A673 (cell line): ENCODE measurements around the gene ACO1. TPM values are rescaled to one million over a fixed set of nuclear protein-coding genes. Genes with fewer than 3 reads are reported as not detected.
A peak's percentile ranks its signal among the peaks of the same experiment; 100 is the strongest.

Experiments
- BruUV-seq: library from RNA; stranded (reverse); fragments of 400-500 nt; replicated peaks from 2 replicates; lab custom pipeline; 2021; lab: Mats Ljungman, UMichigan
- CTCF ChIA-PET: fragments of 300-600 bp; sonication (Branson Sonifier 250); formaldehyde crosslinking; loops from one replicate; lab custom pipeline; 2022; ENCODE audit warnings: antibody characterized with exemption; lab: Charles Lee
- POLR2A ChIA-PET: fragments of 300-600 bp; sonication (Branson Sonifier 250); formaldehyde crosslinking; loops from one replicate; lab custom pipeline; 2022; ENCODE audit warnings: antibody characterized with exemption; ENCODE audit not compliant: low non-redundant PET; lab: Charles Lee
- DNase-seq: peaks from one replicate; pipeline ENCODE4 v3.0.0-alpha.2; 2015; ENCODE audit warnings: low spot score
- H3K27ac ChIP-seq: fragments of 200-600 bp; sonication (generic); 2 replicates; pipeline ENCODE4 v1.5.1; 2016; ENCODE audit warnings: mixed run types, low read depth, mild to moderate bottlenecking, mixed read lengths, antibody characterized with exemption, low read length; ENCODE audit not compliant: poor library complexity, severe bottlenecking
- H3K27me3 ChIP-seq: fragments of 200-600 bp; sonication (generic); replicated peaks from 2 replicates; pipeline ENCODE4 v1.6.1; 2017; ENCODE audit warnings: mixed run types, low read depth, mild to moderate bottlenecking, mixed read lengths, antibody characterized with exemption, low read length; ENCODE audit not compliant: insufficient read depth, poor library complexity
- H3K36me3 ChIP-seq: fragments of 200-600 bp; sonication (generic); 2 replicates; pipeline ENCODE4 v1.6.1; 2016; ENCODE audit warnings: mixed run types, mild to moderate bottlenecking, mixed read lengths, antibody characterized with exemption, low read length; ENCODE audit not compliant: insufficient read depth, poor library complexity, severe bottlenecking
- H3K4me1 ChIP-seq: fragments of 200-600 bp; sonication (generic); 2 replicates; pipeline ENCODE4 v1.6.1; 2017; ENCODE audit warnings: mixed run types, mild to moderate bottlenecking, mixed read lengths, antibody characterized with exemption, low read length; ENCODE audit not compliant: insufficient read depth, poor library complexity, severe bottlenecking
- H3K4me3 ChIP-seq: fragments of 200-600 bp; sonication (generic); 2 replicates; pipeline ENCODE4 v1.5.1; 2016; ENCODE audit warnings: low read depth, mixed run types, mild to moderate bottlenecking, mixed read lengths, low read length; ENCODE audit not compliant: poor library complexity, severe bottlenecking
- H3K9me3 ChIP-seq: fragments of 200-600 bp; sonication (generic); 2 replicates; pipeline ENCODE4 v1.6.1; 2016; ENCODE audit warnings: mixed run types, low read depth, mild to moderate bottlenecking, mixed read lengths, antibody characterized with exemption, low read length; ENCODE audit not compliant: poor library complexity, severe bottlenecking
- CTCF ChIP-seq: fragments of 300-800, 200-600 bp; sonication (generic); conservative IDR thresholded peaks from 2 replicates; pipeline ENCODE4 v1.5.1; 2017; ENCODE audit warnings: low read depth, mild to moderate bottlenecking, antibody characterized with exemption, low read length, moderate library complexity, mixed read lengths
- EZH2 ChIP-seq: fragments of 200-600 bp; sonication (generic); IDR thresholded peaks from 2 replicates; pipeline ENCODE4 v1.6.1; 2017; ENCODE audit warnings: borderline replicate concordance, low read depth, mild to moderate bottlenecking, mixed read lengths, antibody characterized with exemption, low read length; ENCODE audit not compliant: poor library complexity, severe bottlenecking
- intact Hi-C: fragments of 100-400 bp; cut with micrococcal nuclease; formaldehyde crosslinking; loops from one replicate; pipeline ENCODE4 v1.10.0; 2022; ENCODE audit not compliant: unreplicated experiment
- total RNA-seq: library from RNA; stranded (reverse); gene quantifications from 2 replicates; pipeline ENCODE4 v1.2.3, GENCODE V29; 2021

ACO1 gene
- total RNA-seq, 1 experiment from 2014 or later: 40.0 TPM

- Histone ChIP-seq H3K4me3 (no peak overlapping the region), H3K27ac (no peak overlapping the region), H3K36me3 (no peaks in the 10 kb centered on the region), H3K27me3 (no peaks in the 10 kb centered on the region), H3K9me3 (no peaks in the 10 kb centered on the region), H3K4me1 (peaks cover 7% of the 10 kb centered on the region)
- BruUV-seq: no TSS peak
- DNase-seq: no peak
- intact Hi-C loops: loop anchor here (5.0 to 10.0 kb wide), 3 partner anchors 56 to 329 kb away; no protein-coding TSS in a partner anchor
- ChIA-PET POLR2A (no interaction called here), CTCF (interaction anchor here (0.8 kb wide), 1 partner anchor 205 kb away, joined by 3 read pairs; no protein-coding TSS in a partner anchor)
- TF ChIP-seq EZH2 (no peak), CTCF (no peak)
Measured at GRCh38 chr9:32376285-32376684, 8.2 kb upstream of the ACO1 start.

GRCh38 chr9:32378496-32378895 is 5.9 kb upstream of the ACO1 start:
- peak; percentile 86 for TF ChIP-seq CTCF
- no peak for TF ChIP-seq EZH2
- ChIA-PET POLR2A (interaction anchor here (1.1 kb wide), 1 partner anchor 177 kb away, joined by 4 read pairs; no protein-coding TSS in a partner anchor), CTCF (interaction anchor here (0.6 to 4.2 kb wide), 9 partner anchors 11 to 591 kb away, joined by 3 to 79 read pairs (median 6); partner anchors contain the start of gene RIGI)
- peaks cover 13% of the 10 kb centered on the region for H3K27me3 ChIP-seq
- BruUV-seq: no TSS peak
- no peak overlapping the region for H3K4me3 ChIP-seq
- peak; percentile 81 for DNase-seq
- H3K4me1 ChIP-seq: peaks cover 7% of the 10 kb centered on the region
- intact Hi-C loops: loop anchor here (2.0 to 10.0 kb wide), 5 partner anchors 54 to 326 kb away; partner anchors contain the start of genes NDUFB6 and RIGI
- H3K9me3 ChIP-seq: no peaks in the 10 kb centered on the region
- H3K27ac ChIP-seq: no peak overlapping the region
- H3K36me3 ChIP-seq: no peaks in the 10 kb centered on the region

GRCh38 chr9:32378993-32379729 is 5.3 kb upstream of the ACO1 start:
- no TSS peak for BruUV-seq
- ChIA-PET CTCF (interaction anchor here (0.7 to 4.2 kb wide), 12 partner anchors 11 to 590 kb away, joined by 3 to 79 read pairs (median 5); partner anchors contain the start of genes NDUFB6, RIGI, SMIM27 and TOPORS), POLR2A (interaction anchor here (1.1 kb wide), 1 partner anchor 177 kb away, joined by 4 read pairs; no protein-coding TSS in a partner anchor)
- Histone ChIP-seq H3K27me3 (peaks cover 13% of the 10 kb centered on the region), H3K9me3 (no peaks in the 10 kb centered on the region), H3K4me1 (peaks cover 7% of the 10 kb centered on the region), H3K4me3 (no peak overlapping the region), H3K36me3 (no peaks in the 10 kb centered on the region), H3K27ac (no peak overlapping the region)
- peak; percentile 86 for DNase-seq
- intact Hi-C loops: loop anchor here (1.0 to 10.0 kb wide), 7 partner anchors 53 to 589 kb away; partner anchors contain the start of genes NDUFB6 and RIGI
- no peak for TF ChIP-seq EZH2
- peak; percentile 84 for TF ChIP-seq CTCF
